Stromal cell of bone marrow (primary cell): ENCODE measurements around the gene PCMTD2.
"Not testable (repeated sequence)": the region's sequence is repeated elsewhere in the genome, so short reads cannot be mapped to it uniquely, and the experiment has no call there.

Experiments used
- DNase-seq: peaks from one replicate; pipeline ENCODE4 v3.0.0-alpha.2; 2012; ENCODE audit warnings: low read depth

PCMTD2 gene

GRCh38 chr20:64256282-64256935, 861 bp downstream of the PCMTD2 start:
- DNase-seq: no peak

- no peak for DNase-seq
Observed at GRCh38 chr20:64257107-64257757, 1.7 kb downstream of the PCMTD2 start.

GRCh38 chr20:64258071-64258823, 2.7 kb downstream of the PCMTD2 start:
- DNase-seq: no peak

- no peak for DNase-seq
Observed at GRCh38 chr20:64260239-64260638, 4.7 kb downstream of the PCMTD2 start.

GRCh38 chr20:64261138-64261537, 5.6 kb downstream of the PCMTD2 start:
- DNase-seq: no peak

- DNase-seq: no peak
Observed at GRCh38 chr20:64264091-64264490, 8.5 kb downstream of the PCMTD2 start.

- DNase-seq: no peak
Observed at GRCh38 chr20:64265201-64265600, 9.7 kb downstream of the PCMTD2 start.

GRCh38 chr20:64266988-64267387, 11.4 kb downstream of the PCMTD2 start:
- DNase-seq: no peak

GRCh38 chr20:64268174-64268573, 12.6 kb downstream of the PCMTD2 start:
- DNase-seq: no peak

GRCh38 chr20:64269604-64270411, 14.3 kb downstream of the PCMTD2 start:
- no peak for DNase-seq

GRCh38 chr20:64271636-64272035, 16.1 kb downstream of the PCMTD2 start:
- no peak for DNase-seq

GRCh38 chr20:64273109-64273508, 17.6 kb downstream of the PCMTD2 start:
- no peak for DNase-seq

- no peak for DNase-seq
Observed at GRCh38 chr20:64276817-64277216, 21.3 kb downstream of the PCMTD2 start.

GRCh38 chr20:64277571-64278316, 22.2 kb downstream of the PCMTD2 start:
- DNase-seq: no peak

- no peak for DNase-seq
Observed at GRCh38 chr20:64278317-64278681, 22.8 kb downstream of the PCMTD2 start.

- no peak for DNase-seq
Observed at GRCh38 chr20:64279826-64280459, 24.4 kb downstream of the PCMTD2 start.

- DNase-seq: no peak
Observed at GRCh38 chr20:64280460-64280843, 24.9 kb downstream of the PCMTD2 start.

- no peak for DNase-seq
Observed at GRCh38 chr20:64283646-64284045, 28.1 kb downstream of the PCMTD2 start.

- not testable (repeated sequence) for DNase-seq
Observed at GRCh38 chr20:64285579-64286446, 30.3 kb downstream of the PCMTD2 start.
